Ureter (tissue), 1 donor: ENCODE data around the gene HCN3. TPM values are rescaled to one million over a fixed set of nuclear protein-coding genes. Genes with fewer than 3 reads are reported as not detected.

Experiments used
- DNase-seq: peaks from one replicate; pipeline ENCODE4 v3.0.0-alpha.2; 2020; ENCODE audit warnings: low spot score
- total RNA-seq: library from RNA; stranded (reverse); gene quantifications from one replicate; pipeline ENCODE4 v1.2.4, GENCODE V29; 2023
- donor health status: DM: yes; HTN: yes; CAD: no.

HCN3 gene
- total RNA-seq, 1 donor from 2014 or later: 4.7 TPM

GRCh38 chr1:155254228-155254713 lies 23.0 kb upstream of the HCN3 start:
- DNase-seq: no peak

- DNase-seq: no peak
Measured at GRCh38 chr1:155254714-155255242, 22.5 kb upstream of the HCN3 start.

- peak; percentile 91 for DNase-seq
Measured at GRCh38 chr1:155255243-155256007, 21.8 kb upstream of the HCN3 start, which contains the start of gene ENTREP3. Gene ENTREP3 (minus strand): TSS chr1:155255483. CDS start chr1:155254877, 606 bp downstream.

- DNase-seq: no peak
Measured at GRCh38 chr1:155256058-155256852, 21.0 kb upstream of the HCN3 start.

GRCh38 chr1:155260276-155260675 lies 17.0 kb upstream of the HCN3 start:
- no peak for DNase-seq

GRCh38 chr1:155261493-155261851 lies 15.8 kb upstream of the HCN3 start:
- DNase-seq: no peak

- peak; percentile 97 for DNase-seq
Measured at GRCh38 chr1:155261852-155262673, 15.2 kb upstream of the HCN3 start, which contains the start of gene SCAMP3. Gene SCAMP3 (minus strand): TSS chr1:155262360. CDS start chr1:155262151, 209 bp downstream.

- no peak for DNase-seq
Measured at GRCh38 chr1:155263067-155263466, 14.2 kb upstream of the HCN3 start.

- no peak for DNase-seq
Measured at GRCh38 chr1:155266553-155266952, 10.7 kb upstream of the HCN3 start.

- DNase-seq: no peak
Measured at GRCh38 chr1:155267373-155267772, 9.9 kb upstream of the HCN3 start.

GRCh38 chr1:155268630-155269029 lies 8.6 kb upstream of the HCN3 start:
- no peak for DNase-seq

- no peak for DNase-seq
Measured at GRCh38 chr1:155269381-155269780, 7.9 kb upstream of the HCN3 start.

GRCh38 chr1:155272466-155273342 lies 4.6 kb upstream of the HCN3 start:
- DNase-seq: no peak

- peak; percentile 96 for DNase-seq
Measured at GRCh38 chr1:155273343-155274245, 3.7 kb upstream of the HCN3 start, which contains the start of gene CLK2. Gene CLK2 (minus strand): TSS chr1:155273504. CDS start chr1:155270977, 2,527 bp downstream.

- DNase-seq: peak; percentile 64
Measured at GRCh38 chr1:155277902-155278688, 832 bp downstream of the HCN3 start.

- no peak for DNase-seq
Measured at GRCh38 chr1:155278689-155279160, 1.5 kb downstream of the HCN3 start.

- no peak for DNase-seq
Measured at GRCh38 chr1:155279268-155279667, 2.0 kb downstream of the HCN3 start.

- DNase-seq: no peak
Measured at GRCh38 chr1:155282488-155283091, 5.3 kb downstream of the HCN3 start.
